ENCODE measurements around the gene NUCB2. TPM values are rescaled to one million over a fixed set of nuclear protein-coding genes. Genes with fewer than 3 reads are reported as not detected.

The NUCB2 gene
- total RNA-seq, 1 experiment from 2014 or later, result 66.6 TPM

GRCh38 chr11:17273211-17273610, 3.3 kb upstream of the NUCB2 start:
- Mint-ChIP-seq H3K4me3 (ENCODE audit: unreplicated experiment) (no peak overlapping the region), H3K4me1 (ENCODE audit: low read depth, unreplicated experiment) (peaks cover 7% of the 10 kb centered on the region), H3K9me3 (ENCODE audit: unreplicated experiment) (no peaks in the 10 kb centered on the region), H3K36me3 (ENCODE audit: insufficient read depth, unreplicated experiment) (peaks cover 10% of the 10 kb centered on the region), H3K27ac (ENCODE audit: unreplicated experiment) (no peak overlapping the region), H3K27me3 (ENCODE audit: insufficient read depth, unreplicated experiment) (no peaks in the 10 kb centered on the region)
- Histone ChIP-seq H3K4me1 (peaks cover 14% of the 10 kb centered on the region; the same call in 1 of the 2 replicates), H3K36me3 (ENCODE audit: control insufficient read depth, insufficient read depth, low read length) (no peaks in the 10 kb centered on the region), H3K9me3 (no peaks in the 10 kb centered on the region), H3K4me3 (ENCODE audit: low read depth, low read length) (no peak overlapping the region), H3K27me3 (replicated peaks; ENCODE audit: control insufficient read depth, insufficient read depth, low read length) (no peaks in the 10 kb centered on the region)
- TF ChIP-seq, protein P1, sequence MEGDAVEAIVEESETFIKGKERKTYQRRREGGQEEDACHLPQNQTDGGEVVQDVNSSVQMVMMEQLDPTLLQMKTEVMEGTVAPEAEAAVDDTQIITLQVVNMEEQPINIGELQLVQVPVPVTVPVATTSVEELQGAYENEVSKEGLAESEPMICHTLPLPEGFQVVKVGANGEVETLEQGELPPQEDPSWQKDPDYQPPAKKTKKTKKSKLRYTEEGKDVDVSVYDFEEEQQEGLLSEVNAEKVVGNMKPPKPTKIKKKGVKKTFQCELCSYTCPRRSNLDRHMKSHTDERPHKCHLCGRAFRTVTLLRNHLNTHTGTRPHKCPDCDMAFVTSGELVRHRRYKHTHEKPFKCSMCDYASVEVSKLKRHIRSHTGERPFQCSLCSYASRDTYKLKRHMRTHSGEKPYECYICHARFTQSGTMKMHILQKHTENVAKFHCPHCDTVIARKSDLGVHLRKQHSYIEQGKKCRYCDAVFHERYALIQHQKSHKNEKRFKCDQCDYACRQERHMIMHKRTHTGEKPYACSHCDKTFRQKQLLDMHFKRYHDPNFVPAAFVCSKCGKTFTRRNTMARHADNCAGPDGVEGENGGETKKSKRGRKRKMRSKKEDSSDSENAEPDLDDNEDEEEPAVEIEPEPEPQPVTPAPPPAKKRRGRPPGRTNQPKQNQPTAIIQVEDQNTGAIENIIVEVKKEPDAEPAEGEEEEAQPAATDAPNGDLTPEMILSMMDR (IDR thresholded peaks at IDR 0.05; ENCODE audit: insufficient read depth in 1 of 2, low read depth in 1 of 2, low read length in 1 of 2, severe bottlenecking in 1 of 2, unreplicated experiment in 1 of 2), result no peak
- intact Hi-C loops (cut with micrococcal nuclease; ENCODE audit: unreplicated experiment), result no loop called here
- no TSS peak for BruUV-seq (replicated peaks)
- no peak for DNase-seq
- POLR2A ChIA-PET, result no interaction called here
- CTCF ChIA-PET, result no interaction called here

GRCh38 chr11:17273668-17274282, 2.8 kb upstream of the NUCB2 start:
- no peak overlapping the region for H3K4me3 Mint-ChIP-seq (ENCODE audit: unreplicated experiment)
- Histone ChIP-seq H3K9me3 (no peaks in the 10 kb centered on the region), H3K4me3 (ENCODE audit: low read depth, low read length) (no peak overlapping the region), H3K27me3 (replicated peaks; ENCODE audit: control insufficient read depth, insufficient read depth, low read length) (no peaks in the 10 kb centered on the region), H3K36me3 (ENCODE audit: control insufficient read depth, insufficient read depth, low read length) (no peaks in the 10 kb centered on the region), H3K4me1 (peaks cover 14% of the 10 kb centered on the region; the same call in 1 of the 2 replicates)
- H3K9me3 Mint-ChIP-seq (ENCODE audit: unreplicated experiment), result no peaks in the 10 kb centered on the region
- ChIA-PET POLR2A (no interaction called here), CTCF (no interaction called here)
- no TSS peak for BruUV-seq (replicated peaks)
- H3K27me3 Mint-ChIP-seq (ENCODE audit: insufficient read depth, unreplicated experiment), result no peaks in the 10 kb centered on the region
- H3K27ac Mint-ChIP-seq (ENCODE audit: unreplicated experiment), result no peak overlapping the region
- TF ChIP-seq, protein P1 (IDR thresholded peaks at IDR 0.05; ENCODE audit: insufficient read depth in 1 of 2, low read depth in 1 of 2, low read length in 1 of 2, severe bottlenecking in 1 of 2, unreplicated experiment in 1 of 2), result no peak
- H3K36me3 Mint-ChIP-seq (ENCODE audit: insufficient read depth, unreplicated experiment), result peaks cover 10% of the 10 kb centered on the region
- H3K4me1 Mint-ChIP-seq (ENCODE audit: low read depth, unreplicated experiment), result peaks cover 7% of the 10 kb centered on the region
- DNase-seq, result peak; percentile 24 to 52
- intact Hi-C loops (cut with micrococcal nuclease; ENCODE audit: unreplicated experiment), result no loop called here

DNA sequence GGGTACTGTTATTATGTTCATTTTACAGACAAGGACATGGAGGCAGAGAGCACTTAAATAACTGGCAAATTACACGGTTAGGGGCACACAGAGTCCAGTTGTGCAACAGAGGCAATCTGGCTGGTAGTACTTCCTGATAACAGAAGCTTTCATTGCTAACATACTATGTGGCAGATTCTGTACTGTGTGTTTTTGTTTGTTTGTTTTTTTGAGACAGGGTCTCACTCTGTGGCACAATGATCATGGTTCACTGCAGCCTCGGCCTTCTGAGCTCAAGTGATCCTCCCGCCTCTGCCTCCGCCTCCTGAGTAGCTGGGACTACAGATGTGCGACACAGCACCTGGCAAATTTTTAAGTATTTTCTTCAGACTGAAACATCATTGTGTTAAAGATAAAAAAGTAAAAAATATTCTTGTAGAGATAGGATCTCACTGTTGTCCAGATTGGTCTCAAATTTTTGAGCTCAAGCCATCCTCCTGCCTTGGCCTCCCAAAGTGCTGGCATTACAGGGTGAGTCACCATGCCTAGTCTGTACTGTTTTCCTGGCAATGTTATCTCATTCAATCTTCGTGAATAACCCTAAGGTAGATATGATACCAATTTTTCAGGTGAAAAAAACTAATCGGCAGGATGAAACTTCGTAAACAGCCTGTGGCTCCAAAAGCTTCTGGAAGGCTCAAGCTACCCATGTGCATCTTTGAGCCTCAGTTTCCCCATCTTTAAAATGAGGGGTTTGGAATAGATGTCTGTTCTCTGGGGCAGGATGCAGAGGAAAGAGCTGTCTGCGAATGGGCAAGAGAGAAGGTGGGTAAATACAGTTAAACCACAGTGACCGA, 921 bp upstream of the NUCB2 start:
- Histone ChIP-seq H3K9me3 (no peaks in the 10 kb centered on the region), H3K27me3 (replicated peaks; ENCODE audit: control insufficient read depth, insufficient read depth, low read length) (no peaks in the 10 kb centered on the region), H3K36me3 (ENCODE audit: control insufficient read depth, insufficient read depth, low read length) (no peaks in the 10 kb centered on the region), H3K4me3 (ENCODE audit: low read depth, low read length) (peak overlapping the region; percentile 86), H3K4me1 (peaks cover 14% of the 10 kb centered on the region; the same call in 1 of the 2 replicates)
- H3K36me3 Mint-ChIP-seq (ENCODE audit: insufficient read depth, unreplicated experiment), result peaks cover 10% of the 10 kb centered on the region
- POLR2A ChIA-PET, result interaction anchor here (0.9 to 1.5 kb wide), 2 partner anchors 67 to 266 kb away, joined by 3 to 11 read pairs; partner anchors contain the start of gene PIK3C2A
- no peaks in the 10 kb centered on the region for H3K9me3 Mint-ChIP-seq (ENCODE audit: unreplicated experiment)
- peaks cover 7% of the 10 kb centered on the region for H3K4me1 Mint-ChIP-seq (ENCODE audit: low read depth, unreplicated experiment)
- peak overlapping the region; percentile 97 for H3K4me3 Mint-ChIP-seq (ENCODE audit: unreplicated experiment)
- H3K27me3 Mint-ChIP-seq (ENCODE audit: insufficient read depth, unreplicated experiment), result no peaks in the 10 kb centered on the region
- TF ChIP-seq, protein P1 (IDR thresholded peaks at IDR 0.05; ENCODE audit: insufficient read depth in 1 of 2, low read depth in 1 of 2, low read length in 1 of 2, severe bottlenecking in 1 of 2, unreplicated experiment in 1 of 2), result no peak
- CTCF ChIA-PET, result interaction anchor here (0.6 to 1.6 kb wide), 2 partner anchors 17 to 108 kb away, joined by 3 to 4 read pairs; no protein-coding TSS in a partner anchor
- intact Hi-C loops (cut with micrococcal nuclease; ENCODE audit: unreplicated experiment), result loop anchor here (2.0 to 5.0 kb wide), 3 partner anchors 38 to 77 kb away; no protein-coding TSS in a partner anchor
- BruUV-seq (replicated peaks), result TSS peak; percentile 90
- H3K27ac Mint-ChIP-seq (ENCODE audit: unreplicated experiment), result peak overlapping the region; percentile 21
- no peak for DNase-seq

Data from Caco-2 (cell line).